Tibial nerve (tissue), 4 donors: ENCODE measurements around the gene FOXF1. TPM values are rescaled to one million over a fixed set of nuclear protein-coding genes. Genes with fewer than 3 reads are reported as not detected.
A peak's percentile ranks its signal among the peaks of the same experiment; 100 is the strongest.

Source experiments
- DNase-seq, 2 donors: peaks; one replicate each; pipeline ENCODE4 v3.0.0-alpha.2; 2019; ENCODE audit warnings: low spot score in 2 of 2
- H3K27ac ChIP-seq, 4 donors: fragments of 200-600 bp; sonication (generic) in 3 of 4; one replicate each; pipeline ENCODE4 v1.5.1; 2017 to 2019; ENCODE audit warnings: mild to moderate bottlenecking in 1 of 4
- H3K27me3 ChIP-seq, 2 donors: fragments of 200-600 bp; sonication (generic) in 1 of 2; one replicate each; pipeline versions ENCODE4 v1.5.1 to v1.6.0; 2017 to 2019
- H3K36me3 ChIP-seq, 3 donors: fragments of 200-600 bp; sonication (generic); one replicate each; pipeline ENCODE4 v1.5.1; 2018 to 2019
- H3K4me1 ChIP-seq, 4 donors: fragments of 200-600 bp; sonication (generic) in 3 of 4; one replicate each; pipeline ENCODE4 v1.5.1; 2017 to 2019
- H3K4me3 ChIP-seq, 4 donors: fragments of 200-600 bp; sonication (generic) in 3 of 4; one replicate each; pipeline ENCODE4 v1.5.1; 2017 to 2019; ENCODE audit warnings: mild to moderate bottlenecking in 1 of 4, moderate library complexity in 1 of 4
- H3K9me3 ChIP-seq, 4 donors: fragments of 200-600 bp; sonication (generic) in 3 of 4; one replicate each; pipeline ENCODE4 v1.5.1; 2017 to 2019
- CTCF ChIP-seq, 5 experiments: fragments of 200-600 bp in 3 of 5; fragments of 450-650 bp in 2 of 5; sonication (generic) in 3 of 5; IDR thresholded peaks; one replicate each; pipeline ENCODE4 v1.5.1; 2016 to 2019; ENCODE audit warnings: antibody characterized with exemption in 5 of 5, mild to moderate bottlenecking in 3 of 5, moderate library complexity in 2 of 5
- EP300 ChIP-seq, 2 donors: sonication (generic); formaldehyde crosslinking; IDR thresholded peaks; one replicate each; pipeline ENCODE4 v1.6.1; 2017; ENCODE audit warnings: antibody characterized with exemption in 2 of 2, mild to moderate bottlenecking in 1 of 2
- POLR2A ChIP-seq, 2 donors: fragments of 450-650 bp; IDR thresholded peaks; one replicate each; pipeline ENCODE4 v1.6.1; 2017; ENCODE audit warnings: antibody characterized with exemption in 2 of 2, mild to moderate bottlenecking in 2 of 2, moderate library complexity in 2 of 2
- WGBS, 2 donors: methylation state at CpG; one replicate each; pipeline ENCODE4 v1.1.5; 2018; 5-methylcytosine and 5-hydroxymethylcytosine counted together
- total RNA-seq, 4 donors: library from RNA; depleted of rRNA; stranded (reverse); fragments of >200 nt; gene quantifications; one replicate each; pipeline ENCODE4 v1.1.0, GENCODE V29; 2016

FOXF1 gene
- under 1 TPM in 1 of 4 donors, not detected in 3; 0.21 TPM for total RNA-seq

GRCh38 chr16:86510465-86511261, at the start of gene FOXF1:
FOXF1 (plus strand) TSS chr16:86510527; CDS start chr16:86510570, 43 bp downstream.
- no peak for DNase-seq
- no peaks in the 10 kb centered on the region for H3K36me3 ChIP-seq
- H3K27me3 ChIP-seq: peaks cover 6 to 99% of the 10 kb centered on the region in 2 donors
- 2% methylated on average over 24 to 59 of the region's 89 CpGs for WGBS, 2 donors
- peak within 1 kb of the TSS in 2 of 4 donors; percentile 63 to 75 for H3K27ac ChIP-seq
- H3K9me3 ChIP-seq: no peaks in the 10 kb centered on the region
- H3K4me1 ChIP-seq: peaks cover 0 to 69% (median 27%) of the 10 kb centered on the region in 4 donors
- H3K4me3 ChIP-seq: peak within 1 kb of the TSS; percentile 30 to 70 (median 60)
- no peak for TF ChIP-seq EP300 (IDR thresholded peaks at IDR 0.05)
- TF ChIP-seq CTCF (IDR thresholded peaks at IDR 0.05): no peak
- TF ChIP-seq POLR2A (IDR thresholded peaks at IDR 0.05): no peak

GRCh38 chr16:86461037-86461436, 49.3 kb upstream of the FOXF1 start:
- H3K4me1 ChIP-seq: no peaks in the 10 kb centered on the region
- peaks cover 0 to 28% of the 10 kb centered on the region in 2 donors for H3K27me3 ChIP-seq
- H3K27ac ChIP-seq: no peak overlapping the region
- no peak overlapping the region for H3K4me3 ChIP-seq
- peaks cover 0 to 21% (median 0%) of the 10 kb centered on the region in 4 donors for H3K9me3 ChIP-seq
- H3K36me3 ChIP-seq: no peaks in the 10 kb centered on the region
- DNase-seq: no peak
- TF ChIP-seq POLR2A (IDR thresholded peaks at IDR 0.05) (no peak), EP300 (IDR thresholded peaks at IDR 0.05) (no peak)

- WGBS, 2 donors: 73 to 83% methylated on average over 17 of the region's 17 CpGs
- TF ChIP-seq POLR2A (IDR thresholded peaks at IDR 0.05) (no peak), EP300 (IDR thresholded peaks at IDR 0.05) (no peak), CTCF (IDR thresholded peaks at IDR 0.05) (no peak)
- peaks cover 0 to 20% of the 10 kb centered on the region in 2 donors for H3K27me3 ChIP-seq
- H3K36me3 ChIP-seq: no peaks in the 10 kb centered on the region
- H3K4me3 ChIP-seq: no peak overlapping the region
- no peak for DNase-seq
- no peaks in the 10 kb centered on the region for H3K4me1 ChIP-seq
- peaks cover 0 to 21% (median 0%) of the 10 kb centered on the region in 4 donors for H3K9me3 ChIP-seq
- H3K27ac ChIP-seq: no peak overlapping the region
Observed at GRCh38 chr16:86462334-86463084, 47.8 kb upstream of the FOXF1 start.

- DNase-seq: no peak
- no peak overlapping the region for H3K27ac ChIP-seq
- H3K9me3 ChIP-seq: peaks cover 0 to 21% (median 0%) of the 10 kb centered on the region in 4 donors
- peaks cover 0 to 5% of the 10 kb centered on the region in 2 donors for H3K27me3 ChIP-seq
- no peaks in the 10 kb centered on the region for H3K4me1 ChIP-seq
- no peak for TF ChIP-seq POLR2A (IDR thresholded peaks at IDR 0.05)
- TF ChIP-seq CTCF (IDR thresholded peaks at IDR 0.05): no peak
- TF ChIP-seq EP300 (IDR thresholded peaks at IDR 0.05): no peak
- H3K36me3 ChIP-seq: no peaks in the 10 kb centered on the region
- WGBS, 2 donors: 96 to 97% methylated on average over 2 of the region's 2 CpGs
- no peak overlapping the region for H3K4me3 ChIP-seq
Observed at GRCh38 chr16:86464044-86464443, 46.3 kb upstream of the FOXF1 start.

- H3K4me1 ChIP-seq: no peaks in the 10 kb centered on the region
- TF ChIP-seq EP300 (IDR thresholded peaks at IDR 0.05) (no peak), POLR2A (IDR thresholded peaks at IDR 0.05) (no peak), CTCF (IDR thresholded peaks at IDR 0.05) (no peak)
- H3K4me3 ChIP-seq: no peak overlapping the region
- no peak overlapping the region for H3K27ac ChIP-seq
- WGBS, 2 donors: 93% methylated on average over 2 of the region's 2 CpGs
- no peaks in the 10 kb centered on the region for H3K27me3 ChIP-seq
- H3K9me3 ChIP-seq: peaks cover 0 to 19% (median 0%) of the 10 kb centered on the region in 4 donors
- DNase-seq: no peak
- no peaks in the 10 kb centered on the region for H3K36me3 ChIP-seq
Observed at GRCh38 chr16:86465434-86465833, 44.9 kb upstream of the FOXF1 start.
